ACC112 (cell line): Measurements from ENCODE around the gene ATP2B3.
A peak's percentile ranks its signal among the peaks of the same experiment; 100 is the strongest.

Experiments used
- H2AFZ ChIP-seq: fragments of 200-600 bp; sonication (generic); one replicate; pipeline ENCODE4 v1.6.0; 2017; ENCODE audit warnings: antibody characterized with exemption, low read length; ENCODE audit not compliant: unreplicated experiment
- H3K27ac ChIP-seq: fragments of 200-600 bp; sonication (generic); 2 replicates; pipeline ENCODE4 v1.5.1; 2014; ENCODE audit warnings: low read depth, mild to moderate bottlenecking, antibody characterized with exemption, low read length, moderate library complexity
- H3K27me3 ChIP-seq: fragments of 200-600 bp; sonication (generic); 2 replicates; pipeline ENCODE4 v1.6.1; 2014; ENCODE audit warnings: mild to moderate bottlenecking, antibody characterized with exemption, low read length, moderate library complexity, mixed read lengths; ENCODE audit not compliant: insufficient read depth
- H3K36me3 ChIP-seq: fragments of 200-600 bp; sonication (generic); 2 replicates; pipeline ENCODE4 v1.6.1; 2016; ENCODE audit warnings: mild to moderate bottlenecking, antibody characterized with exemption, low read length, moderate library complexity, mixed read lengths; ENCODE audit not compliant: insufficient read depth
- H3K4me1 ChIP-seq: fragments of 200-600 bp; sonication (generic); one replicate; pipeline ENCODE4 v1.6.1; 2016; ENCODE audit warnings: low read length, mixed read lengths; ENCODE audit not compliant: insufficient read depth, unreplicated experiment, control insufficient read depth
- H3K4me3 ChIP-seq: fragments of 200-600 bp; sonication (generic); 2 replicates; pipeline ENCODE4 v1.5.1; 2014; ENCODE audit warnings: mild to moderate bottlenecking, low read depth, low read length
- H3K79me2 ChIP-seq: fragments of 200-600 bp; sonication (generic); one replicate; pipeline ENCODE4 v1.6.0; 2016; ENCODE audit warnings: low read length; ENCODE audit not compliant: control insufficient read depth, unreplicated experiment, insufficient read depth

Gene ATP2B3

GRCh38 chrX:153517423-153517822, at the start of gene ATP2B3:
Gene ATP2B3, plus strand, starts transcription at chrX:153517642. Its CDS starts 18,606 bp downstream, at chrX:153536248.
- Histone ChIP-seq H3K27me3 (peaks cover 19% of the 10 kb centered on the region), H3K27ac (no peak within 1 kb of the TSS), H3K79me2 (no peaks in the 10 kb centered on the region), H3K4me3 (no peak within 1 kb of the TSS), H3K4me1 (peaks cover 16% of the 10 kb centered on the region), H3K36me3 (no peaks in the 10 kb centered on the region), H2AFZ (no peak within 1 kb of the TSS)

GRCh38 chrX:153468008-153468580, 49.3 kb upstream of the ATP2B3 start:
- H3K27ac ChIP-seq, result no peak overlapping the region

DNA sequence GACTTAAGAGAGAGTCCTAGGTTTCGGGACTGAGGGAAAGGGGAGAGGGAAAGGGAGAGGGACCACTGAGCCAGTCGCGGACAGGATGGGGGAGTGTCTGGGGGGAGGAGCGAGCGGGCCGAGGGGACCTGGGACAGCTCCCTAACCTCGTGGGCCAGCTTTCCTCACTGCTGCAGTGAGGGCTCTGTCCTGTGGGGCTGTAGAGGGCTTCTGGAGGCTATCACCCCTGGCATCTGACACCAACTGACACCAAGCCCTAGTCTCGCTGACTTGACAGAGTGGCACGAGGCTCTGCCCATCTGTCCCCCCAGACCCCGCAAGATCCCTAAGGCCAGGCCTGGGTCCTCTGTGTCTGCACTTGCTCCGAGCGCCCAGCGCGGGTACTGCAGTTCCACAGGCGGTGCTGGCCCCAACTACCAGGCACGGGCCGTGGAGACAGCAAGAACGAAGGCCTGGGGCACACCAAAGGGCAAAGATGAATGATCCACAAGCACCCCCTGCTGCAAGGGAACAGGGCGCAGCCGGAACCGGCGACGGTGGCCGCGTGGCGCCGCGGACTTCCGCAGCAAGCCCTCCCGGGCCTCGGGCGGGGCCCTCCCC, 47.5 kb upstream of the ATP2B3 start:
- H3K27ac ChIP-seq, result no peak overlapping the region; the same call in 1 of the 2 replicates
- peaks cover 2% of the 10 kb centered on the region for H3K79me2 ChIP-seq
- peak overlapping the region; percentile 38 for H2AFZ ChIP-seq
- H3K4me1 ChIP-seq, result peaks cover 5% of the 10 kb centered on the region
- H3K27me3 ChIP-seq, result no peaks in the 10 kb centered on the region
- no peaks in the 10 kb centered on the region for H3K36me3 ChIP-seq
- H3K4me3 ChIP-seq, result peak overlapping the region; percentile 93

More at GRCh38 chrX:153468008-153468580, 49.3 kb upstream of the ATP2B3 start:
- Histone ChIP-seq H2AFZ (no peak overlapping the region), H3K79me2 (peaks cover 2% of the 10 kb centered on the region), H3K4me1 (no peaks in the 10 kb centered on the region), H3K4me3 (no peak overlapping the region), H3K36me3 (no peaks in the 10 kb centered on the region), H3K27me3 (no peaks in the 10 kb centered on the region)

DNA sequence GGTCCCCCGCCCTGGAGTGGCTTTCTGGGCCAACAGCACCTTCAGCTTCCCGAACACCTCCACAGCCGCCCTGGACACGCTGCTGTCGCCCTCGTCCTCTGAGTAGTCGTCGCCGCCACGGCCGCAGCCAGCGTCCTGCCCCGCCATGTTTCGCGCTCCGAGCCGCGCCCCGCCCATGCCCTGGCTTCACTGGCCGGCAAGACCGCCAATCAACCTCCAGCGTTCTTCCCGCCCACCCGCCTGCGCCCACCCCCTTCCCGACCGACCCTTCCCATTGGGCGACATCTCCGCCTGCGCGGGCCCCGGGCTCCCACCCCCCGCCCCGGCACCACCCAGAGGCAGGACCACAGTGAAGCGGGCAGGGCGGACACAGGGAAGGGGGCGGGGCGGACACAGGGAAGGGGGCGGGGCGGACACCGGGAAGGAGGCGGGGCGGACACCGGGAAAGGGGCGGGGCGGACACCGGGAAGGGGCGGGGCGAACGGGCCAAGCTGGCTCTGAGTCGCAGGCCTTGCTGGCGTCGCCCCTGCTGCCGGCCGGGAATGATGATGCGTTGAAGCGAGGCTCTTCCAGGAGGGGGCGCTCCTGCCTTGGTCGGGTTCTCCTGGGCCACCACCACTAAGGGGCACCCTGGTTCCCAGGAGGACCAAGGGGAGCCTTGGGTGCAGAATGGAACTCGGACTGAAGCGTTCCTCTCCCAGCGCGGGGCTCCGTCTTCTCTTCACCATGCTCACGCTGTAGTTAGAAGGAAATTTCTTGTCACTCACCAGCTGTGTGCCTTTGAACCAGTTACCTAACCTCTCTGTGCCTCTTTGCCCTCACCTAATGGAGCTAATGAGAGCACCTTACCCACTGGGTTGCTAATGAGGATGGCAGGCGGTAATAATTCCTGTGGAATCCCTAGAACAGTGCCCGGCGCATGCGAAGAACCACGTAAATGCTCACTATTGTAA, 46.8 kb upstream of the ATP2B3 start, which contains the start of gene HAUS7:
Gene HAUS7, minus strand, starts transcription at position 166 of the 953 bp plus-strand sequence. Its CDS starts 19 bp downstream, at position 147.
- no peak within 1 kb of the TSS; the same call in 1 of the 2 replicates for H3K27ac ChIP-seq
- H3K27me3 ChIP-seq, result no peaks in the 10 kb centered on the region
- H3K36me3 ChIP-seq, result no peaks in the 10 kb centered on the region
- peaks cover 2% of the 10 kb centered on the region for H3K79me2 ChIP-seq
- peak within 1 kb of the TSS; percentile 38 for H2AFZ ChIP-seq
- H3K4me1 ChIP-seq, result peaks cover 12% of the 10 kb centered on the region
- H3K4me3 ChIP-seq, result peak within 1 kb of the TSS; percentile 93

GRCh38 chrX:153471663-153472280, 45.7 kb upstream of the ATP2B3 start:
- Histone ChIP-seq H3K27me3 (no peaks in the 10 kb centered on the region), H2AFZ (no peak overlapping the region), H3K27ac (no peak overlapping the region), H3K79me2 (peaks cover 2% of the 10 kb centered on the region), H3K4me3 (no peak overlapping the region), H3K36me3 (no peaks in the 10 kb centered on the region), H3K4me1 (peaks cover 23% of the 10 kb centered on the region)

GRCh38 chrX:153473126-153473525, 44.3 kb upstream of the ATP2B3 start:
- Histone ChIP-seq H3K27ac (no peak overlapping the region), H2AFZ (no peak overlapping the region), H3K36me3 (no peaks in the 10 kb centered on the region), H3K4me3 (no peak overlapping the region), H3K79me2 (peaks cover 2% of the 10 kb centered on the region), H3K4me1 (peaks cover 34% of the 10 kb centered on the region), H3K27me3 (no peaks in the 10 kb centered on the region)

GRCh38 chrX:153474266-153474665, 43.2 kb upstream of the ATP2B3 start:
- H3K4me3 ChIP-seq, result no peak overlapping the region
- H3K36me3 ChIP-seq, result no peaks in the 10 kb centered on the region
- H3K27ac ChIP-seq, result no peak overlapping the region
- peaks cover 2% of the 10 kb centered on the region for H3K79me2 ChIP-seq
- no peak overlapping the region for H2AFZ ChIP-seq
- no peaks in the 10 kb centered on the region for H3K27me3 ChIP-seq
- H3K4me1 ChIP-seq, result peaks cover 34% of the 10 kb centered on the region

- peak overlapping the region; percentile 53 for H3K4me3 ChIP-seq
- no peaks in the 10 kb centered on the region for H3K36me3 ChIP-seq
- no peak overlapping the region for H2AFZ ChIP-seq
- H3K4me1 ChIP-seq, result peaks cover 34% of the 10 kb centered on the region
- H3K79me2 ChIP-seq, result no peaks in the 10 kb centered on the region
- H3K27ac ChIP-seq, result no peak overlapping the region; the same call in 1 of the 2 replicates
- H3K27me3 ChIP-seq, result no peaks in the 10 kb centered on the region
These were observed 42.7 kb upstream of the ATP2B3 start for GRCh38 chrX:153474718-153475117.

DNA sequence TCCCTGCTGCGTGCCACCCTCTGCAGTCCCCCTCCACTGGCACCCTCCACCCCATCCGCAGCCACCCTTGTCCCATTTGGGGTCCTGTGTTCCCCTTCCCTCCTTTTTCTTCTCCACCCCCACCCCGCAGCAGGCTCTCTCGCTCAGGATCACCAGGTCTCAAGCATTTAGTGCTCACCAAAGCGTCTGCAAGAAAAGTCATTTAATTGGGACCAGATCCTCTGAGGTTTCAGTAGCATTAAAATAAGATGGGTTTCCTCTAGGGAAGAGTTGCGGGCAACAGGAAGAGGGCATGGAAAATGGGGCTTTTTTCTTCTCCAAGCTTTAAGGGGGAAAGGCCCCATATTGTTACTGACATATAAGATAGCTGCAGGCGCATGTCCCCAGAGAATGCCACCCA, 42.2 kb upstream of the ATP2B3 start:
- H3K27me3 ChIP-seq, result no peaks in the 10 kb centered on the region
- H3K4me3 ChIP-seq, result peak overlapping the region; percentile 53
- no peak overlapping the region for H3K27ac ChIP-seq
- H3K79me2 ChIP-seq, result no peaks in the 10 kb centered on the region
- peaks cover 34% of the 10 kb centered on the region for H3K4me1 ChIP-seq
- H3K36me3 ChIP-seq, result no peaks in the 10 kb centered on the region
- no peak overlapping the region for H2AFZ ChIP-seq

GRCh38 chrX:153475751-153476281, 41.6 kb upstream of the ATP2B3 start:
- H3K4me3 ChIP-seq, result no peak overlapping the region
- no peak overlapping the region for H2AFZ ChIP-seq
- H3K4me1 ChIP-seq, result peaks cover 34% of the 10 kb centered on the region
- no peaks in the 10 kb centered on the region for H3K36me3 ChIP-seq
- no peaks in the 10 kb centered on the region for H3K27me3 ChIP-seq
- no peak overlapping the region for H3K27ac ChIP-seq
- no peaks in the 10 kb centered on the region for H3K79me2 ChIP-seq
